Sigmoid colon (tissue), 4 donors: ENCODE data around the gene WSB1.

Experiments used
- EP300 ChIP-seq, 4 donors: sonication (generic); formaldehyde crosslinking; IDR thresholded peaks; one replicate each; pipeline ENCODE4 v1.6.1; 2017; ENCODE audit warnings: antibody characterized with exemption in 4 of 4
- POLR2A ChIP-seq, 2 donors: fragments of 450-650 bp; IDR thresholded peaks; one replicate each; pipeline ENCODE4 v1.6.1; 2016; ENCODE audit warnings: antibody characterized with exemption in 2 of 2, mild to moderate bottlenecking in 2 of 2, moderate library complexity in 2 of 2
- POLR2AphosphoS5 ChIP-seq, 4 donors: sonication (generic); formaldehyde crosslinking; IDR thresholded peaks; one replicate each; pipeline ENCODE4 v1.6.1; 2017; ENCODE audit warnings: antibody characterized with exemption in 4 of 4
- TF ChIP-seq, protein P1 (sequence below), 4 experiments: fragments of 450-650 bp in 3 of 4; fragments of 200-600 bp in 1 of 4; IDR thresholded peaks; one replicate each; pipeline ENCODE4 v1.5.1; 2016 to 2019; ENCODE audit warnings: antibody characterized with exemption in 4 of 4, mild to moderate bottlenecking in 3 of 4, moderate library complexity in 2 of 4

DNA sequence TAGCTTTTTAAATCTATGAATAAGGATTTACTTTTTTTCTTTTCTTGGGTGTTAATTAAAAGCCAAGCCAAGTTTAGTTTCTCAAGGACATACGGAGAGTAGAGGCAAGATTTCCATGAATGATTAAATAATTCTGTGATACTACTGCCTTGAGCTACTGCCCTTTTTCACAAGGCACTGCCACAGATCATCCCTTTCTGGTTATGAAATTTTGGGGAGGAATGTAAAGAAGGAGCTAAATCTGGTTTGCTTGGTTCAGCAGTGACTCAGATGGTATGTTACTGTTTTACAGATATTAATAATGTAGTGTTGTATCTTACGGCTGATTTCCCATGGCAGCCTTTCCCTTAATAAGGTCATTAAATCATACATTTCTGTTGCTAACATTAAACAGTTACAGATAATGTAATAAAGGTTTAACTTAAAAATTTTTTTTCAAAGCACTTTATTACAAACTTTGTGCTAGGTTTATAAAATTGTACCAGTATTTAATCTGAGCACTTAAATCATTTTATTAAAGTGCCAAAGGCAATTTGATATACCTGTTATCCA is 2.6 kb downstream of the WSB1 start:
- TF ChIP-seq POLR2A (IDR thresholded peaks at IDR 0.05) (no peak), EP300 (IDR thresholded peaks at IDR 0.05) (no peak), POLR2AphosphoS5 (IDR thresholded peaks at IDR 0.05) (peak in 2 of 4 donors; percentile 15 to 21)
- TF ChIP-seq, protein P1, sequence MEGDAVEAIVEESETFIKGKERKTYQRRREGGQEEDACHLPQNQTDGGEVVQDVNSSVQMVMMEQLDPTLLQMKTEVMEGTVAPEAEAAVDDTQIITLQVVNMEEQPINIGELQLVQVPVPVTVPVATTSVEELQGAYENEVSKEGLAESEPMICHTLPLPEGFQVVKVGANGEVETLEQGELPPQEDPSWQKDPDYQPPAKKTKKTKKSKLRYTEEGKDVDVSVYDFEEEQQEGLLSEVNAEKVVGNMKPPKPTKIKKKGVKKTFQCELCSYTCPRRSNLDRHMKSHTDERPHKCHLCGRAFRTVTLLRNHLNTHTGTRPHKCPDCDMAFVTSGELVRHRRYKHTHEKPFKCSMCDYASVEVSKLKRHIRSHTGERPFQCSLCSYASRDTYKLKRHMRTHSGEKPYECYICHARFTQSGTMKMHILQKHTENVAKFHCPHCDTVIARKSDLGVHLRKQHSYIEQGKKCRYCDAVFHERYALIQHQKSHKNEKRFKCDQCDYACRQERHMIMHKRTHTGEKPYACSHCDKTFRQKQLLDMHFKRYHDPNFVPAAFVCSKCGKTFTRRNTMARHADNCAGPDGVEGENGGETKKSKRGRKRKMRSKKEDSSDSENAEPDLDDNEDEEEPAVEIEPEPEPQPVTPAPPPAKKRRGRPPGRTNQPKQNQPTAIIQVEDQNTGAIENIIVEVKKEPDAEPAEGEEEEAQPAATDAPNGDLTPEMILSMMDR (IDR thresholded peaks at IDR 0.05): no peak
